ENCODE measurements around the gene COASY. TPM values are rescaled to one million over a fixed set of nuclear protein-coding genes. Genes with fewer than 3 reads are reported as not detected.

The COASY gene
- total RNA-seq, 1 experiment from 2014 or later, result 131 TPM

DNA sequence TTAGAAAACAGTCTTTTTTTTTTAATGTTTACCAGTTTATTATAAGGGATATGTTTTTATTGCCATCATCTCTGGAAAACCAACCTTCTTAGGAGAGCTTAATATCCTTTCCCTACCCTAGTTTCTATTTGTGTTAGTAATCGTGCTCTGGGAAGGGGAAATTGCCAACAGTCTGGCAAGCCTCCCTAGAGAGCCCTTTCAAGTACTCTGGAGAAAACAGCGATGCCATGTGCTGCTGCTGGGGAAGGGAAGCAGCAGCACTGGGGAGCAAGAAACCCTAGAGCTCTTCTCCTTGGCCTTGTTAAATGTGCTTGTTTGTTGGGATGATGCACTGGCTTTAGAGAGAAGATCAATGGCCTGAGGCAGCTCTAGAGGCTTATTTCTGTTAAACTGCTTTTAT, 37.0 kb downstream of the COASY start:
- ChIA-PET POLR2A (no interaction called here), CTCF (interaction anchor here (0.7 to 2.0 kb wide), 5 partner anchors 11 to 75 kb away, joined by 3 to 8 read pairs (median 4); no protein-coding TSS in a partner anchor)
- Mint-ChIP-seq H3K36me3 (peaks cover 7% of the 10 kb centered on the region; the same call in 1 of the 2 replicates), H3K27me3 (ENCODE audit: low read depth) (no peaks in the 10 kb centered on the region), H3K4me3 (no peak overlapping the region), H3K4me1 (no peaks in the 10 kb centered on the region), H3K27ac (peak overlapping the region; percentile 88), H3K9me3 (no peaks in the 10 kb centered on the region)
- no peak for DNase-seq (ENCODE audit: low spot score)
- TF ChIP-seq ZBTB21 (CRISPR knock-in tag; IDR thresholded peaks at IDR 0.05; ENCODE audit: borderline replicate concordance) (no peak), ZNF396 (CRISPR knock-in tag; IDR thresholded peaks at IDR 0.05; ENCODE audit: borderline replicate concordance) (no peak), PRDM15 (CRISPR knock-in tag; IDR thresholded peaks at IDR 0.05) (no peak), ATF1 (CRISPR knock-in tag; IDR thresholded peaks at IDR 0.05) (no peak), CREB1 (CRISPR knock-in tag; IDR thresholded peaks at IDR 0.05) (no peak), ZNF138 (CRISPR knock-in tag; conservative IDR thresholded peaks at IDR 0.05) (no peak), SP1 (CRISPR knock-in tag; conservative IDR thresholded peaks at IDR 0.05) (no peak), EMX1 (CRISPR knock-in tag; IDR thresholded peaks at IDR 0.05) (no peak), ZNF671 (CRISPR knock-in tag; IDR thresholded peaks at IDR 0.05) (no peak)
- no peak for ATAC-seq

- ATAC-seq, result no peak
- Mint-ChIP-seq H3K4me1 (peaks cover 11% of the 10 kb centered on the region), H3K27me3 (ENCODE audit: low read depth) (no peaks in the 10 kb centered on the region), H3K4me3 (no peak overlapping the region), H3K36me3 (0 out of 2 replicates have a peak, but pooled peaks cover 2% of the 10 kb centered on the region), H3K9me3 (no peaks in the 10 kb centered on the region), H3K27ac (peak overlapping the region; percentile 77; the same call in 1 of the 2 replicates)
- no peak for DNase-seq (ENCODE audit: low spot score)
- ChIA-PET CTCF (no interaction called here), POLR2A (no interaction called here)
- no peak for TF ChIP-seq FOXP1 (CRISPR knock-in tag; IDR thresholded peaks at IDR 0.05; ENCODE audit: borderline replicate concordance)
- TF ChIP-seq, protein P1, sequence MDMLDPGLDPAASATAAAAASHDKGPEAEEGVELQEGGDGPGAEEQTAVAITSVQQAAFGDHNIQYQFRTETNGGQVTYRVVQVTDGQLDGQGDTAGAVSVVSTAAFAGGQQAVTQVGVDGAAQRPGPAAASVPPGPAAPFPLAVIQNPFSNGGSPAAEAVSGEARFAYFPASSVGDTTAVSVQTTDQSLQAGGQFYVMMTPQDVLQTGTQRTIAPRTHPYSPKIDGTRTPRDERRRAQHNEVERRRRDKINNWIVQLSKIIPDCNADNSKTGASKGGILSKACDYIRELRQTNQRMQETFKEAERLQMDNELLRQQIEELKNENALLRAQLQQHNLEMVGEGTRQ (CRISPR knock-in tag; IDR thresholded peaks at IDR 0.05), result no peak
- TF ChIP-seq, protein P2, sequence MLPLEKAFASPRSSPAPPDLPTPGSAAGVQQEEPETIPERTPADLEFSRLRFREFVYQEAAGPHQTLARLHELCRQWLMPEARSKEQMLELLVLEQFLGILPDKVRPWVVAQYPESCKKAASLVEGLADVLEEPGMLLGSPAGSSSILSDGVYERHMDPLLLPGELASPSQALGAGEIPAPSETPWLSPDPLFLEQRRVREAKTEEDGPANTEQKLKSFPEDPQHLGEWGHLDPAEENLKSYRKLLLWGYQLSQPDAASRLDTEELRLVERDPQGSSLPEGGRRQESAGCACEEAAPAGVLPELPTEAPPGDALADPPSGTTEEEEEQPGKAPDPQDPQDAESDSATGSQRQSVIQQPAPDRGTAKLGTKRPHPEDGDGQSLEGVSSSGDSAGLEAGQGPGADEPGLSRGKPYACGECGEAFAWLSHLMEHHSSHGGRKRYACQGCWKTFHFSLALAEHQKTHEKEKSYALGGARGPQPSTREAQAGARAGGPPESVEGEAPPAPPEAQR (CRISPR knock-in tag; IDR thresholded peaks at IDR 0.05), result no peak
- TF ChIP-seq ATF3 (CRISPR knock-in tag; conservative IDR thresholded peaks at IDR 0.05), result no peak
- TF ChIP-seq KAT7 (CRISPR knock-in tag; IDR thresholded peaks at IDR 0.05; ENCODE audit: borderline replicate concordance), result no peak
- TF ChIP-seq, protein P3, sequence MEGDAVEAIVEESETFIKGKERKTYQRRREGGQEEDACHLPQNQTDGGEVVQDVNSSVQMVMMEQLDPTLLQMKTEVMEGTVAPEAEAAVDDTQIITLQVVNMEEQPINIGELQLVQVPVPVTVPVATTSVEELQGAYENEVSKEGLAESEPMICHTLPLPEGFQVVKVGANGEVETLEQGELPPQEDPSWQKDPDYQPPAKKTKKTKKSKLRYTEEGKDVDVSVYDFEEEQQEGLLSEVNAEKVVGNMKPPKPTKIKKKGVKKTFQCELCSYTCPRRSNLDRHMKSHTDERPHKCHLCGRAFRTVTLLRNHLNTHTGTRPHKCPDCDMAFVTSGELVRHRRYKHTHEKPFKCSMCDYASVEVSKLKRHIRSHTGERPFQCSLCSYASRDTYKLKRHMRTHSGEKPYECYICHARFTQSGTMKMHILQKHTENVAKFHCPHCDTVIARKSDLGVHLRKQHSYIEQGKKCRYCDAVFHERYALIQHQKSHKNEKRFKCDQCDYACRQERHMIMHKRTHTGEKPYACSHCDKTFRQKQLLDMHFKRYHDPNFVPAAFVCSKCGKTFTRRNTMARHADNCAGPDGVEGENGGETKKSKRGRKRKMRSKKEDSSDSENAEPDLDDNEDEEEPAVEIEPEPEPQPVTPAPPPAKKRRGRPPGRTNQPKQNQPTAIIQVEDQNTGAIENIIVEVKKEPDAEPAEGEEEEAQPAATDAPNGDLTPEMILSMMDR (IDR thresholded peaks at IDR 0.05), result no peak
- no peak for TF ChIP-seq GRHL2 (CRISPR knock-in tag; IDR thresholded peaks at IDR 0.05; ENCODE audit: insufficient replicate concordance, severe bottlenecking)
- TF ChIP-seq CREB1 (CRISPR knock-in tag; IDR thresholded peaks at IDR 0.05), result no peak
- TF ChIP-seq, protein P4, sequence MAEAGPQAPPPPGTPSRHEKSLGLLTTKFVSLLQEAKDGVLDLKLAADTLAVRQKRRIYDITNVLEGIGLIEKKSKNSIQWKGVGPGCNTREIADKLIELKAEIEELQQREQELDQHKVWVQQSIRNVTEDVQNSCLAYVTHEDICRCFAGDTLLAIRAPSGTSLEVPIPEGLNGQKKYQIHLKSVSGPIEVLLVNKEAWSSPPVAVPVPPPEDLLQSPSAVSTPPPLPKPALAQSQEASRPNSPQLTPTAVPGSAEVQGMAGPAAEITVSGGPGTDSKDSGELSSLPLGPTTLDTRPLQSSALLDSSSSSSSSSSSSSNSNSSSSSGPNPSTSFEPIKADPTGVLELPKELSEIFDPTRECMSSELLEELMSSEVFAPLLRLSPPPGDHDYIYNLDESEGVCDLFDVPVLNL (CRISPR knock-in tag; IDR thresholded peaks at IDR 0.05; ENCODE audit: borderline replicate concordance, low read depth), result no peak
- TF ChIP-seq, protein P5, sequence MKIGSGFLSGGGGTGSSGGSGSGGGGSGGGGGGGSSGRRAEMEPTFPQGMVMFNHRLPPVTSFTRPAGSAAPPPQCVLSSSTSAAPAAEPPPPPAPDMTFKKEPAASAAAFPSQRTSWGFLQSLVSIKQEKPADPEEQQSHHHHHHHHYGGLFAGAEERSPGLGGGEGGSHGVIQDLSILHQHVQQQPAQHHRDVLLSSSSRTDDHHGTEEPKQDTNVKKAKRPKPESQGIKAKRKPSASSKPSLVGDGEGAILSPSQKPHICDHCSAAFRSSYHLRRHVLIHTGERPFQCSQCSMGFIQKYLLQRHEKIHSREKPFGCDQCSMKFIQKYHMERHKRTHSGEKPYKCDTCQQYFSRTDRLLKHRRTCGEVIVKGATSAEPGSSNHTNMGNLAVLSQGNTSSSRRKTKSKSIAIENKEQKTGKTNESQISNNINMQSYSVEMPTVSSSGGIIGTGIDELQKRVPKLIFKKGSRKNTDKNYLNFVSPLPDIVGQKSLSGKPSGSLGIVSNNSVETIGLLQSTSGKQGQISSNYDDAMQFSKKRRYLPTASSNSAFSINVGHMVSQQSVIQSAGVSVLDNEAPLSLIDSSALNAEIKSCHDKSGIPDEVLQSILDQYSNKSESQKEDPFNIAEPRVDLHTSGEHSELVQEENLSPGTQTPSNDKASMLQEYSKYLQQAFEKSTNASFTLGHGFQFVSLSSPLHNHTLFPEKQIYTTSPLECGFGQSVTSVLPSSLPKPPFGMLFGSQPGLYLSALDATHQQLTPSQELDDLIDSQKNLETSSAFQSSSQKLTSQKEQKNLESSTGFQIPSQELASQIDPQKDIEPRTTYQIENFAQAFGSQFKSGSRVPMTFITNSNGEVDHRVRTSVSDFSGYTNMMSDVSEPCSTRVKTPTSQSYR (CRISPR knock-in tag; IDR thresholded peaks at IDR 0.05), result no peak
These were observed 41.4 kb downstream of the COASY start for GRCh38 chr17:42603318-42603717.

All from WTC11 (cell line).